Lung (tissue), 12 donors: ENCODE results near the gene WNT11. TPM values are rescaled to one million over a fixed set of nuclear protein-coding genes. Genes with fewer than 3 reads are reported as not detected.

Source experiments
- ATAC-seq: fragments of 200-7000 bp; cut with Tn5 transposase; one replicate; pipeline ENCODE4 v1.9.1; 2020; ENCODE audit warnings: moderate number of reproducible peaks; ENCODE audit not compliant: insufficient read depth, low FRiP score
- DNase-seq, 3 donors: peaks; one replicate each; pipeline ENCODE4 v3.0.0-alpha.2; 2013 to 2017
- H3K27ac ChIP-seq, 2 donors: one replicate each; pipeline ENCODE4 v1.5.1; 2013; ENCODE audit warnings: mild to moderate bottlenecking in 2 of 2, moderate library complexity in 2 of 2, control low read depth in 1 of 2, inconsistent platforms in 1 of 2, low read depth in 1 of 2, low read length in 1 of 2
- H3K27me3 ChIP-seq, 3 donors: one replicate each; pipeline ENCODE4 v1.5.1; 2013; ENCODE audit warnings: low read length in 2 of 3; ENCODE audit not compliant: control insufficient read depth in 3 of 3, insufficient read depth in 3 of 3
- H3K36me3 ChIP-seq, 4 donors: one replicate each; pipeline ENCODE4 v1.5.1; 2013; ENCODE audit warnings: low read length in 4 of 4, mild to moderate bottlenecking in 1 of 4, moderate library complexity in 1 of 4; ENCODE audit not compliant: control insufficient read depth in 4 of 4, insufficient read depth in 4 of 4
- H3K4me1 ChIP-seq, 5 donors: one replicate each; pipeline ENCODE4 v1.5.1; 2013; ENCODE audit warnings: low read length in 5 of 5, mild to moderate bottlenecking in 2 of 5, moderate library complexity in 1 of 5; ENCODE audit not compliant: control insufficient read depth in 5 of 5, insufficient read depth in 5 of 5
- H3K4me3 ChIP-seq: one replicate; pipeline ENCODE4 v1.5.1; 2013; ENCODE audit warnings: mild to moderate bottlenecking, control low read depth, moderate library complexity
- H3K9ac ChIP-seq, 2 donors: one replicate each; pipeline ENCODE4 v1.5.1; 2013; ENCODE audit warnings: low read length in 2 of 2, control low read depth in 1 of 2; ENCODE audit not compliant: insufficient read depth in 1 of 2
- H3K9me3 ChIP-seq, 4 donors: one replicate each; pipeline ENCODE4 v1.5.1; 2013; ENCODE audit warnings: low read length in 3 of 4, mild to moderate bottlenecking in 1 of 4, moderate library complexity in 1 of 4; ENCODE audit not compliant: control insufficient read depth in 4 of 4, insufficient read depth in 3 of 4
- CTCF ChIP-seq: IDR thresholded peaks from 2 replicates; pipeline ENCODE4 v1.5.1; 2012; ENCODE audit warnings: mild to moderate bottlenecking; ENCODE audit errors: control extremely low read depth, extremely low read depth
- WGBS, 2 donors: extraction: QIAGEN DNeasy Blood & Tissue Kit; methylation state at CpG; one replicate each; pipeline ENCODE4 v1.1.7; 2013; 5-methylcytosine and 5-hydroxymethylcytosine counted together
- polyA plus RNA-seq, 2 donors: library from polyadenylated mRNA; stranded (reverse); fragments of 200-250 nt; gene quantifications; one replicate each; pipeline ENCODE4 v1.2.1, GENCODE V29; 2013
- total RNA-seq, 2 donors: library from RNA; depleted of rRNA in 1 of 2; stranded (reverse); fragments of >200 nt in 1 of 2; gene quantifications; one replicate each; pipeline ENCODE4 v1.2.1, GENCODE V29; 2014 to 2021
- donor health status: control.
- donor health status: control.
- donor health status: Bipolar disorder and iron deficiency.
- donor health status: healthy.
- donor health status: DM: yes; HTN: yes; CAD: no.

Gene WNT11
- total and polyA plus RNA-seq, 4 donors: 1.5 to 31.3 (median 3.6) TPM

GRCh38 chr11:76160856-76161255 lies 45.4 kb downstream of the WNT11 start:
- WGBS, 2 donors: 81 to 92% methylated on average over 8 of the region's 8 CpGs
- Histone ChIP-seq H3K4me3 (no peak overlapping the region), H3K36me3 (no peaks in the 10 kb centered on the region), H3K9ac (no peak overlapping the region), H3K27ac (no peak overlapping the region), H3K4me1 (peaks cover 0 to 39% (median 4%) of the 10 kb centered on the region in 5 donors), H3K9me3 (no peaks in the 10 kb centered on the region), H3K27me3 (no peaks in the 10 kb centered on the region)
- TF ChIP-seq CTCF: no peak
- DNase-seq (no peak), ATAC-seq (no peak)

- Histone ChIP-seq H3K4me3 (no peak overlapping the region), H3K27me3 (no peaks in the 10 kb centered on the region), H3K9ac (no peak overlapping the region), H3K36me3 (no peaks in the 10 kb centered on the region), H3K9me3 (no peaks in the 10 kb centered on the region), H3K4me1 (peaks cover 0 to 45% (median 4%) of the 10 kb centered on the region in 5 donors), H3K27ac (no peak overlapping the region)
- TF ChIP-seq CTCF: no peak
- ATAC-seq (no peak), DNase-seq (no peak)
- 86 to 89% methylated on average over 14 of the region's 14 CpGs for WGBS, 2 donors
Observed at GRCh38 chr11:76159983-76160661, 46.2 kb downstream of the WNT11 start.

DNA sequence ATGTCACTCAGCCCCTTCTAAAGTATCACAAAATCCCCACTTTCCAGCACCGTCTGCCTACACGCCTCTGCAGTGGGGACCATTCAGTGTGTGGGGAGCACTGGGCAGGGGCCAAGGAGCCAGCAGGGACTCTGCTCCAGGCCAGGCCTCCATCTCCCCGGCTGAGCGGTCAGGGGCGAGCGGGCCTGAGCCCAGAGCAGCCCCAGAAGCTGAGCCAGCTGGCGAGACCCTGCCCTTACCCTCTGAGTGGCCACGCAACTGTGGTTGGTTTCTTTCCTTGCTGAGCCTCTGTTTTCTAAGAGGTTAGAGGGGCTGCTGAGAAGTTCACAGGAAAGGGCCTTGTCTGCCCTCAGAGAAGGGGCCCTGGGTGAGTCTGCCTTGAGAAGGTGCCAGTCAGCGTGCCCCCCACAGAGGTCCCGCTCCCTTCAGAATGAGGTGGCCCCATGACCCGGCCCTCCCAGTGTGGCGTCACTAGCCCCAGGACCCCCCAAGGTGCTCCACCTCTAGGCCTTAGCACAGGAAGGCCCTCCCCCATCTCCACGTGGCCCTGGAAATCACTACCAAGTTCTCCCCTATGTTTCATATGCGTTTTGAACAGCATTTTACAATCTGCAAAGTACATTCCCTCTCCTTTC lies 46.9 kb downstream of the WNT11 start:
- Histone ChIP-seq H3K36me3 (no peaks in the 10 kb centered on the region), H3K4me1 (peaks cover 0 to 45% (median 4%) of the 10 kb centered on the region in 5 donors), H3K27me3 (no peaks in the 10 kb centered on the region), H3K27ac (no peak overlapping the region), H3K4me3 (no peak overlapping the region), H3K9me3 (no peaks in the 10 kb centered on the region), H3K9ac (no peak overlapping the region)
- no peak for TF ChIP-seq CTCF
- DNase-seq (no peak), ATAC-seq (no peak)
- WGBS, 2 donors: 87 to 89% methylated on average over 14 of the region's 14 CpGs
